GM12878 (cell line): ENCODE measurements around the gene COL9A3. TPM values are rescaled to one million over a fixed set of nuclear protein-coding genes. Genes with fewer than 3 reads are reported as not detected.

Source experiments
- ATAC-seq: fragments of 200-7000 bp; cut with Tn5 transposase; 3 replicates; pipeline ENCODE4 v1.9.1; 2020; ENCODE audit warnings: mild to moderate bottlenecking, moderate library complexity
- BruUV-seq: library from RNA; stranded (reverse); fragments of 400-500 nt; replicated peaks from 2 replicates; lab custom pipeline; 2021; lab: Mats Ljungman, UMichigan
- CTCF ChIA-PET: fragments of 300-600 bp; sonication (Branson Sonifier 250); formaldehyde crosslinking; extraction: SDS; loops from one replicate; lab custom pipeline; 2021; ENCODE audit warnings: inconsistent platforms; lab: Yijun Ruan, JAX
- POLR2A ChIA-PET: fragments of 350-600 bp; formaldehyde crosslinking; extraction: SDS; loops from one replicate; lab custom pipeline; 2021; ENCODE audit warnings: inconsistent platforms; lab: Charles Lee
- RAD21 ChIA-PET: fragments of 300-600 bp; sonication (Branson Sonifier 250); formaldehyde crosslinking; loops from one replicate; lab custom pipeline; 2023; ENCODE audit warnings: antibody characterized with exemption; ENCODE audit not compliant: unreplicated experiment; lab: Charles Lee
- SMC1A ChIA-PET: fragments of 300-600 bp; sonication (Branson Sonifier 250); formaldehyde crosslinking; loops from one replicate; lab custom pipeline; 2023; ENCODE audit not compliant: unreplicated experiment, uncharacterized antibody; lab: Charles Lee
- DNase-seq: peaks from one replicate; pipeline ENCODE4 v3.0.0-alpha.2; 2011; ENCODE audit warnings: low read depth, low spot score
- FAIRE-seq: peaks from 3 replicates; lab custom pipeline; 2011; peaks lifted over from hg19 to GRCh38; lab: Jason Lieb, UNC
- H2AFZ ChIP-seq: 2 replicates; pipeline ENCODE4 v1.6.0; 2011; ENCODE audit warnings: low read depth, low read length, control low read depth; ENCODE audit not compliant: control insufficient read depth
- H3K27ac ChIP-seq: 2 replicates; pipeline ENCODE4 v1.5.1; 2011; ENCODE audit warnings: control low read depth; ENCODE audit not compliant: control insufficient read depth, insufficient read depth
- H3K27me3 ChIP-seq, 2 experiments: replicated peaks in 1 of 2; 2 replicates each; pipeline versions ENCODE4 v1.6.0 to v1.6.1; 2011; ENCODE audit warnings: low read length in 1 of 2; ENCODE audit not compliant: control insufficient read depth in 2 of 2, insufficient read depth in 2 of 2
- H3K36me3 ChIP-seq, 2 experiments: 2 replicates each; pipeline ENCODE4 v1.5.1; 2011; ENCODE audit warnings: low read length in 1 of 2; ENCODE audit not compliant: control insufficient read depth in 2 of 2, insufficient read depth in 2 of 2
- H3K4me1 ChIP-seq: 2 replicates; pipeline ENCODE4 v1.6.1; 2011; ENCODE audit warnings: mild to moderate bottlenecking, low read length, moderate library complexity, mixed read lengths; ENCODE audit not compliant: control insufficient read depth, insufficient read depth
- H3K4me2 ChIP-seq: 2 replicates; pipeline ENCODE4 v1.6.0; 2011; ENCODE audit warnings: control low read depth; ENCODE audit not compliant: control insufficient read depth, insufficient read depth
- H3K4me3 ChIP-seq: fragments of 200-600 bp; sonication (generic); 2 replicates; pipeline ENCODE4 v1.5.1; 2016
- H3K79me2 ChIP-seq: 2 replicates; pipeline ENCODE4 v1.6.0; 2011; ENCODE audit warnings: low read length; ENCODE audit not compliant: control insufficient read depth, insufficient read depth
- H3K9ac ChIP-seq: 2 replicates; pipeline ENCODE4 v1.8.0; 2011; ENCODE audit warnings: low read length, control low read depth, mixed read lengths; ENCODE audit not compliant: control insufficient read depth, insufficient read depth
- H3K9me3 ChIP-seq: replicated peaks from 3 replicates; pipeline ENCODE4 v1.5.1; 2011; ENCODE audit warnings: mild to moderate bottlenecking, low read length; ENCODE audit not compliant: control insufficient read depth, insufficient read depth
- H4K20me1 ChIP-seq: 2 replicates; pipeline ENCODE4 v1.6.0; 2011; ENCODE audit not compliant: control insufficient read depth, insufficient read depth
- BMI1 ChIP-seq: fragments of 450-650 bp; IDR thresholded peaks from 2 replicates; pipeline ENCODE4 v1.6.1; 2016; ENCODE audit warnings: mild to moderate bottlenecking, moderate library complexity, borderline replicate concordance
- CHD4 ChIP-seq: fragments of 200-600 bp; sonication (generic); IDR thresholded peaks from 2 replicates; pipeline ENCODE4 v1.6.1; 2016; ENCODE audit warnings: mild to moderate bottlenecking
- CREM ChIP-seq: IDR thresholded peaks from 2 replicates; pipeline ENCODE4 v1.6.1; 2014; ENCODE audit warnings: antibody characterized with exemption, low read depth
- EED ChIP-seq: sonication (generic); IDR thresholded peaks from 2 replicates; pipeline ENCODE4 v1.6.1; 2016; ENCODE audit warnings: antibody characterized with exemption, low read depth
- HSF1 ChIP-seq: fragments of 150-350 bp; IDR thresholded peaks from 2 replicates; pipeline ENCODE4 v1.6.1; 2014; ENCODE audit warnings: mild to moderate bottlenecking, low read depth, low read length
- POU2F2 ChIP-seq: IDR thresholded peaks from 3 replicates; pipeline ENCODE4 v1.6.1; 2011; ENCODE audit warnings: low read depth, mild to moderate bottlenecking, low read length, borderline replicate concordance
- RELA ChIP-seq: fragments of 450-650 bp; IDR thresholded peaks from 2 replicates; pipeline ENCODE4 v1.8.0; 2014; ENCODE audit warnings: borderline replicate concordance; ENCODE audit not compliant: partially characterized antibody
- SPI1 ChIP-seq: IDR thresholded peaks from 2 replicates; pipeline ENCODE4 v1.6.1; 2011; ENCODE audit warnings: low read depth, mild to moderate bottlenecking, low read length, moderate library complexity, borderline replicate concordance; ENCODE audit not compliant: insufficient read depth
- ZZZ3 ChIP-seq: IDR thresholded peaks from 2 replicates; pipeline ENCODE4 v1.6.1; 2011; ENCODE audit warnings: low read depth; ENCODE audit not compliant: control insufficient read depth, insufficient read length
- WGBS: methylation state at CpG from one replicate; pipeline ENCODE4 v1.1.6; 2016; ENCODE audit warnings: low lambda C conversion rate; ENCODE audit not compliant: insufficient replicate concordance, insufficient coverage; ENCODE audit errors: missing lambda C conversion rate; 5-methylcytosine and 5-hydroxymethylcytosine counted together
- in situ Hi-C: fragments of 300-500 bp; cut with MboI; formaldehyde crosslinking; loops from 9 replicates; pipeline ENCODE4 v1.14.3; 2018; ENCODE audit warnings: mixed read lengths
- intact Hi-C: fragments of 100-400 bp; cut with micrococcal nuclease; formaldehyde crosslinking; loops from one replicate; pipeline ENCODE4 v1.14.2; 2022; ENCODE audit not compliant: unreplicated experiment
- polyA plus RNA-seq, 11 experiments: library from polyadenylated mRNA; depleted of rRNA in 4 of 11; unstranded in 6 of 11; stranded (reverse) in 5 of 11; fragments of >200 nt; fragmentation: Nextera tagmentation in 4 of 11; fragmentation: Illumina TruSeq in 1 of 11; extraction: Ambion mirVana in 4 of 11; extraction: Trizol in 1 of 11; gene quantifications; 1 replicate in 1 of 11; 2 replicates in 10 of 11; pipeline versions ENCODE4 v1.2.1 to v1.2.3, GENCODE V29; 2011 to 2016; ENCODE audit warnings: inconsistent platforms in 2 of 11, missing spikeins in 2 of 11, low read depth in 1 of 11
- total RNA-seq, 4 experiments: library from RNA; depleted of rRNA in 3 of 4; stranded (reverse); fragments of >200 nt in 3 of 4; fragmentation: Illumina TruSeq in 1 of 4; extraction: Trizol in 1 of 4; gene quantifications; 2 replicates each; pipeline versions ENCODE4 v1.2.1 to v1.2.3, GENCODE V29; 2013 to 2021
- TF ChIP-seq, protein P1 (sequence below): fragments of 450-650 bp; IDR thresholded peaks from 2 replicates; pipeline ENCODE4 v1.6.1; 2016; ENCODE audit warnings: mild to moderate bottlenecking
- TF ChIP-seq, protein P2 (sequence below): fragments of 450-650 bp; IDR thresholded peaks from 2 replicates; pipeline ENCODE4 v1.6.1; 2017; ENCODE audit warnings: low read depth, mild to moderate bottlenecking, moderate library complexity
- TF ChIP-seq, protein P3 (sequence below): fragments of 450-650 bp; IDR thresholded peaks from 2 replicates; pipeline ENCODE4 v1.6.1; 2016; ENCODE audit warnings: mild to moderate bottlenecking

Gene COL9A3
- total and polyA plus RNA-seq, 10 of the 15 experiments (the other 5 are each of a cell fraction or from before 2014, with no cell fraction given): 0.09 to 1.7 (median 0.63) TPM; not detected in 1

DNA sequence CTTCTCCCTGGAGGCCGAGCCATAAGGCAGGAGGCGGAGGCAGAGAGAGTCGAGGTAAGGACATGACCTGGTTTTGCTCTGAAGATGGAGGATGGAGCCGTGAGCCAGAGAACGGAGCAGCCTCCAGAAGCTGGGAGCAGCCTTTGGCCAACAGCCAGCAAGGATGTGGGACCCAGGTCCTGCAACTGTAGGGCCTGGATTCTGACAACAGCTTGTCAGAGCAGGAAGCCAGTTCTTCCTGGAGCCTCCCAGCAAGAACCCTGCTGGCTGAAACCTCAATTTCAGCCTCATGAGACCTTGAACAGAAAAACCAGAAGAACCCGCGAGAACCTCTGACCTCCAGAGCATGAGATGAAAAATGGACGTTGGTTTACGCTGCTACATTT is 34.0 kb upstream of the COL9A3 start (continued):
- TF ChIP-seq, protein P1, sequence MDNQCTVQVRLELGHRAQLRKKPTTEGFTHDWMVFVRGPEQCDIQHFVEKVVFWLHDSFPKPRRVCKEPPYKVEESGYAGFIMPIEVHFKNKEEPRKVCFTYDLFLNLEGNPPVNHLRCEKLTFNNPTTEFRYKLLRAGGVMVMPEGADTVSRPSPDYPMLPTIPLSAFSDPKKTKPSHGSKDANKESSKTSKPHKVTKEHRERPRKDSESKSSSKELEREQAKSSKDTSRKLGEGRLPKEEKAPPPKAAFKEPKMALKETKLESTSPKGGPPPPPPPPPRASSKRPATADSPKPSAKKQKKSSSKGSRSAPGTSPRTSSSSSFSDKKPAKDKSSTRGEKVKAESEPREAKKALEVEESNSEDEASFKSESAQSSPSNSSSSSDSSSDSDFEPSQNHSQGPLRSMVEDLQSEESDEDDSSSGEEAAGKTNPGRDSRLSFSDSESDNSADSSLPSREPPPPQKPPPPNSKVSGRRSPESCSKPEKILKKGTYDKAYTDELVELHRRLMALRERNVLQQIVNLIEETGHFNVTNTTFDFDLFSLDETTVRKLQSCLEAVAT: no peak
- no peak for TF ChIP-seq BMI1
- TF ChIP-seq, protein P2, sequence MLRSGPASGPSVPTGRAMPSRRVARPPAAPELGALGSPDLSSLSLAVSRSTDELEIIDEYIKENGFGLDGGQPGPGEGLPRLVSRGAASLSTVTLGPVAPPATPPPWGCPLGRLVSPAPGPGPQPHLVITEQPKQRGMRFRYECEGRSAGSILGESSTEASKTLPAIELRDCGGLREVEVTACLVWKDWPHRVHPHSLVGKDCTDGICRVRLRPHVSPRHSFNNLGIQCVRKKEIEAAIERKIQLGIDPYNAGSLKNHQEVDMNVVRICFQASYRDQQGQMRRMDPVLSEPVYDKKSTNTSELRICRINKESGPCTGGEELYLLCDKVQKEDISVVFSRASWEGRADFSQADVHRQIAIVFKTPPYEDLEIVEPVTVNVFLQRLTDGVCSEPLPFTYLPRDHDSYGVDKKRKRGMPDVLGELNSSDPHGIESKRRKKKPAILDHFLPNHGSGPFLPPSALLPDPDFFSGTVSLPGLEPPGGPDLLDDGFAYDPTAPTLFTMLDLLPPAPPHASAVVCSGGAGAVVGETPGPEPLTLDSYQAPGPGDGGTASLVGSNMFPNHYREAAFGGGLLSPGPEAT: no peak

DNA sequence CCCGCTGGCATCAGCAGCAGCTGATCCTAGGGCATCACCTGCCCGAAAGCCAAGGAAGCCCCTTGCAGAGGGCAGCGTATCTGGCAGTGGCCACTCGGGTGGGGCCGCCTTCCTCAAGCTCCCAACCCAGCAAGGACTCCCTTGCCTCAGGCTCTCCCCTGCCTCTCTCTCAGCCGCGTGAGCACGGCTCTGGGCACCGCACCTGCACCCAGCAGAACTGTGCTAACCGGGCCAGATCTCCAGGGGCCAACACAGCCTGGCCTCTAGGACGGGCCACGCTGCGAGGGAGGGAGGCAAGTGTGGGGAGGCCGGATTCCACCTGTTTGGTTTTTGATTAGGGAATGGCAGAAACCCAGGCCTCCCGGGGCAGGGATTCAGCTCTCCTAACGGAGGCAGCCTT is 32.4 kb upstream of the COL9A3 start:
- Histone ChIP-seq H3K4me3 (no peak overlapping the region), H3K9ac (no peak overlapping the region), H3K79me2 (no peaks in the 10 kb centered on the region), H3K4me1 (no peaks in the 10 kb centered on the region), H3K4me2 (no peak overlapping the region), H3K27ac (no peak overlapping the region), H3K27me3 (peaks cover 2 to 4% of the 10 kb centered on the region in 2 experiments; a peak in 2 of 4 replicates), H4K20me1 (no peaks in the 10 kb centered on the region), H3K36me3 (no peaks in the 10 kb centered on the region; a peak in 1 of 4 replicates), H2AFZ (no peak overlapping the region), H3K9me3 (no peaks in the 10 kb centered on the region; the same call in 2 of the 3 replicates)
- FAIRE-seq (no peak), DNase-seq (no peak), ATAC-seq (no peak)
- BruUV-seq: no TSS peak
- 52% methylated on average over 16 of the region's 16 CpGs for WGBS
- ChIA-PET SMC1A (no interaction called here), CTCF (no interaction called here), POLR2A (no interaction called here), RAD21 (no interaction called here)
- in situ Hi-C loops: no loop called here
- intact Hi-C loops: no loop called here
- TF ChIP-seq RELA (no peak), CREM (no peak), HSF1 (no peak), CHD4 (no peak), SPI1 (no peak), ZZZ3 (no peak), POU2F2 (no peak), EED (no peak)
- TF ChIP-seq, protein P3, sequence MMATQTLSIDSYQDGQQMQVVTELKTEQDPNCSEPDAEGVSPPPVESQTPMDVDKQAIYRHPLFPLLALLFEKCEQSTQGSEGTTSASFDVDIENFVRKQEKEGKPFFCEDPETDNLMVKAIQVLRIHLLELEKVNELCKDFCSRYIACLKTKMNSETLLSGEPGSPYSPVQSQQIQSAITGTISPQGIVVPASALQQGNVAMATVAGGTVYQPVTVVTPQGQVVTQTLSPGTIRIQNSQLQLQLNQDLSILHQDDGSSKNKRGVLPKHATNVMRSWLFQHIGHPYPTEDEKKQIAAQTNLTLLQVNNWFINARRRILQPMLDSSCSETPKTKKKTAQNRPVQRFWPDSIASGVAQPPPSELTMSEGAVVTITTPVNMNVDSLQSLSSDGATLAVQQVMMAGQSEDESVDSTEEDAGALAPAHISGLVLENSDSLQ: no peak
